GM12878 (cell line): ENCODE measurements around the gene AKAP9. TPM values are rescaled to one million over a fixed set of nuclear protein-coding genes. Genes with fewer than 3 reads are reported as not detected.

Source experiments
- ATAC-seq: fragments of 200-7000 bp; cut with Tn5 transposase; 3 replicates; pipeline ENCODE4 v1.9.1; 2020; ENCODE audit warnings: mild to moderate bottlenecking, moderate library complexity
- BruUV-seq: library from RNA; stranded (reverse); fragments of 400-500 nt; replicated peaks from 2 replicates; lab custom pipeline; 2021; lab: Mats Ljungman, UMichigan
- CTCF ChIA-PET: fragments of 300-600 bp; sonication (Branson Sonifier 250); formaldehyde crosslinking; extraction: SDS; loops from one replicate; lab custom pipeline; 2021; ENCODE audit warnings: inconsistent platforms; lab: Yijun Ruan, JAX
- POLR2A ChIA-PET: fragments of 350-600 bp; formaldehyde crosslinking; extraction: SDS; loops from one replicate; lab custom pipeline; 2021; ENCODE audit warnings: inconsistent platforms; lab: Charles Lee
- RAD21 ChIA-PET: fragments of 300-600 bp; sonication (Branson Sonifier 250); formaldehyde crosslinking; loops from one replicate; lab custom pipeline; 2023; ENCODE audit warnings: antibody characterized with exemption; ENCODE audit not compliant: unreplicated experiment; lab: Charles Lee
- SMC1A ChIA-PET: fragments of 300-600 bp; sonication (Branson Sonifier 250); formaldehyde crosslinking; loops from one replicate; lab custom pipeline; 2023; ENCODE audit not compliant: unreplicated experiment, uncharacterized antibody; lab: Charles Lee
- DNase-seq: peaks from one replicate; pipeline ENCODE4 v3.0.0-alpha.2; 2011; ENCODE audit warnings: low read depth, low spot score
- FAIRE-seq: peaks from 3 replicates; lab custom pipeline; 2011; peaks lifted over from hg19 to GRCh38; lab: Jason Lieb, UNC
- H2AFZ ChIP-seq: 2 replicates; pipeline ENCODE4 v1.6.0; 2011; ENCODE audit warnings: low read depth, low read length, control low read depth; ENCODE audit not compliant: control insufficient read depth
- H3K27ac ChIP-seq: 2 replicates; pipeline ENCODE4 v1.5.1; 2011; ENCODE audit warnings: control low read depth; ENCODE audit not compliant: control insufficient read depth, insufficient read depth
- H3K27me3 ChIP-seq, 2 experiments: replicated peaks in 1 of 2; 2 replicates each; pipeline versions ENCODE4 v1.6.0 to v1.6.1; 2011; ENCODE audit warnings: low read length in 1 of 2; ENCODE audit not compliant: control insufficient read depth in 2 of 2, insufficient read depth in 2 of 2
- H3K36me3 ChIP-seq, 2 experiments: 2 replicates each; pipeline ENCODE4 v1.5.1; 2011; ENCODE audit warnings: low read length in 1 of 2; ENCODE audit not compliant: control insufficient read depth in 2 of 2, insufficient read depth in 2 of 2
- H3K4me1 ChIP-seq: 2 replicates; pipeline ENCODE4 v1.6.1; 2011; ENCODE audit warnings: mild to moderate bottlenecking, low read length, moderate library complexity, mixed read lengths; ENCODE audit not compliant: control insufficient read depth, insufficient read depth
- H3K4me2 ChIP-seq: 2 replicates; pipeline ENCODE4 v1.6.0; 2011; ENCODE audit warnings: control low read depth; ENCODE audit not compliant: control insufficient read depth, insufficient read depth
- H3K4me3 ChIP-seq: fragments of 200-600 bp; sonication (generic); 2 replicates; pipeline ENCODE4 v1.5.1; 2016
- H3K79me2 ChIP-seq: 2 replicates; pipeline ENCODE4 v1.6.0; 2011; ENCODE audit warnings: low read length; ENCODE audit not compliant: control insufficient read depth, insufficient read depth
- H3K9ac ChIP-seq: 2 replicates; pipeline ENCODE4 v1.8.0; 2011; ENCODE audit warnings: low read length, control low read depth, mixed read lengths; ENCODE audit not compliant: control insufficient read depth, insufficient read depth
- H3K9me3 ChIP-seq: replicated peaks from 3 replicates; pipeline ENCODE4 v1.5.1; 2011; ENCODE audit warnings: mild to moderate bottlenecking, low read length; ENCODE audit not compliant: control insufficient read depth, insufficient read depth
- H4K20me1 ChIP-seq: 2 replicates; pipeline ENCODE4 v1.6.0; 2011; ENCODE audit not compliant: control insufficient read depth, insufficient read depth
- CEBPZ ChIP-seq: fragments of 150-350 bp; IDR thresholded peaks from 2 replicates; pipeline ENCODE4 v1.6.1; 2016; ENCODE audit warnings: low read depth, low read length
- CUX1 ChIP-seq: IDR thresholded peaks from 2 replicates; pipeline ENCODE4 v1.6.1; 2012; ENCODE audit warnings: improper control_type of control experiment, low read depth, low read length; ENCODE audit not compliant: insufficient replicate concordance
- SMARCA5 ChIP-seq: fragments of 450-650 bp; IDR thresholded peaks from 2 replicates; pipeline ENCODE4 v1.6.1; 2017; ENCODE audit warnings: mild to moderate bottlenecking
- ZNF207 ChIP-seq: fragments of 450-650 bp; IDR thresholded peaks from 2 replicates; pipeline ENCODE4 v1.6.1; 2014; ENCODE audit warnings: antibody characterized with exemption, mild to moderate bottlenecking, borderline replicate concordance
- WGBS: methylation state at CpG from one replicate; pipeline ENCODE4 v1.1.6; 2016; ENCODE audit warnings: low lambda C conversion rate; ENCODE audit not compliant: insufficient replicate concordance, insufficient coverage; ENCODE audit errors: missing lambda C conversion rate; 5-methylcytosine and 5-hydroxymethylcytosine counted together
- in situ Hi-C: fragments of 300-500 bp; cut with MboI; formaldehyde crosslinking; loops from 9 replicates; pipeline ENCODE4 v1.14.3; 2018; ENCODE audit warnings: mixed read lengths
- intact Hi-C: fragments of 100-400 bp; cut with micrococcal nuclease; formaldehyde crosslinking; loops from one replicate; pipeline ENCODE4 v1.14.2; 2022; ENCODE audit not compliant: unreplicated experiment
- polyA plus RNA-seq, 11 experiments: library from polyadenylated mRNA; depleted of rRNA in 4 of 11; unstranded in 6 of 11; stranded (reverse) in 5 of 11; fragments of >200 nt; fragmentation: Nextera tagmentation in 4 of 11; fragmentation: Illumina TruSeq in 1 of 11; extraction: Ambion mirVana in 4 of 11; extraction: Trizol in 1 of 11; gene quantifications; 1 replicate in 1 of 11; 2 replicates in 10 of 11; pipeline versions ENCODE4 v1.2.1 to v1.2.3, GENCODE V29; 2011 to 2016; ENCODE audit warnings: inconsistent platforms in 2 of 11, missing spikeins in 2 of 11, low read depth in 1 of 11
- total RNA-seq, 4 experiments: library from RNA; depleted of rRNA in 3 of 4; stranded (reverse); fragments of >200 nt in 3 of 4; fragmentation: Illumina TruSeq in 1 of 4; extraction: Trizol in 1 of 4; gene quantifications; 2 replicates each; pipeline versions ENCODE4 v1.2.1 to v1.2.3, GENCODE V29; 2013 to 2021
- TF ChIP-seq, protein P1 (sequence below): fragments of 150-350 bp; IDR thresholded peaks from 2 replicates; pipeline ENCODE4 v1.6.1; 2014; ENCODE audit warnings: mild to moderate bottlenecking, low read depth, low read length

Gene AKAP9
- total and polyA plus RNA-seq, 10 of the 15 experiments (the other 5 are each of a cell fraction or from before 2014, with no cell fraction given), result 21.1 to 62.8 (median 31.6) TPM

GRCh38 chr7:92056286-92056685 lies 115.6 kb downstream of the AKAP9 start:
- in situ Hi-C loops, result no loop called here
- ChIA-PET CTCF (no interaction called here), SMC1A (interaction anchor here (1.5 kb wide), 1 partner anchor 392 kb away, joined by 4 read pairs; no protein-coding TSS in a partner anchor), POLR2A (no interaction called here), RAD21 (no interaction called here)
- H2AFZ ChIP-seq, result no peak overlapping the region
- ATAC-seq, result no peak
- H3K36me3 ChIP-seq, result peaks cover 0 to 3% of the 10 kb centered on the region in 2 experiments; a peak in 1 of 4 replicates
- FAIRE-seq, result no peak
- H3K9me3 ChIP-seq, result no peaks in the 10 kb centered on the region
- no peak overlapping the region for H3K9ac ChIP-seq
- TF ChIP-seq ZNF207 (no peak), SMARCA5 (no peak), CEBPZ (no peak), CUX1 (no peak)
- TF ChIP-seq, protein P1, sequence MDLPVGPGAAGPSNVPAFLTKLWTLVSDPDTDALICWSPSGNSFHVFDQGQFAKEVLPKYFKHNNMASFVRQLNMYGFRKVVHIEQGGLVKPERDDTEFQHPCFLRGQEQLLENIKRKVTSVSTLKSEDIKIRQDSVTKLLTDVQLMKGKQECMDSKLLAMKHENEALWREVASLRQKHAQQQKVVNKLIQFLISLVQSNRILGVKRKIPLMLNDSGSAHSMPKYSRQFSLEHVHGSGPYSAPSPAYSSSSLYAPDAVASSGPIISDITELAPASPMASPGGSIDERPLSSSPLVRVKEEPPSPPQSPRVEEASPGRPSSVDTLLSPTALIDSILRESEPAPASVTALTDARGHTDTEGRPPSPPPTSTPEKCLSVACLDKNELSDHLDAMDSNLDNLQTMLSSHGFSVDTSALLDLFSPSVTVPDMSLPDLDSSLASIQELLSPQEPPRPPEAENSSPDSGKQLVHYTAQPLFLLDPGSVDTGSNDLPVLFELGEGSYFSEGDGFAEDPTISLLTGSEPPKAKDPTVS, result no peak
- no peak overlapping the region for H3K4me2 ChIP-seq
- no peaks in the 10 kb centered on the region for H3K4me1 ChIP-seq
- intact Hi-C loops, result no loop called here
- no peak overlapping the region for H3K27ac ChIP-seq
- H3K79me2 ChIP-seq, result no peaks in the 10 kb centered on the region
- H4K20me1 ChIP-seq, result no peaks in the 10 kb centered on the region
- no TSS peak for BruUV-seq
- WGBS, result 95% methylated on average over 1 of the region's 1 CpG
- no peak for DNase-seq
- no peaks in the 10 kb centered on the region for H3K27me3 ChIP-seq
- no peak overlapping the region for H3K4me3 ChIP-seq
